Stimulated activated CD4-positive, alpha-beta T cell treated with anti-CD3 and anti-CD28 coated beads, Interleukin-12 subunit alpha, Interleukin-12 subunit beta, amount 100 ng/mL, for 48 hours (primary cell): ENCODE measurements around the gene PDP2.

Source experiments
- DNase-seq, 3 donors: peaks; one replicate each; pipeline ENCODE4 v3.0.0-alpha.2; 2020; ENCODE audit warnings: low read depth in 2 of 3, low spot score in 1 of 3

Gene PDP2

DNA sequence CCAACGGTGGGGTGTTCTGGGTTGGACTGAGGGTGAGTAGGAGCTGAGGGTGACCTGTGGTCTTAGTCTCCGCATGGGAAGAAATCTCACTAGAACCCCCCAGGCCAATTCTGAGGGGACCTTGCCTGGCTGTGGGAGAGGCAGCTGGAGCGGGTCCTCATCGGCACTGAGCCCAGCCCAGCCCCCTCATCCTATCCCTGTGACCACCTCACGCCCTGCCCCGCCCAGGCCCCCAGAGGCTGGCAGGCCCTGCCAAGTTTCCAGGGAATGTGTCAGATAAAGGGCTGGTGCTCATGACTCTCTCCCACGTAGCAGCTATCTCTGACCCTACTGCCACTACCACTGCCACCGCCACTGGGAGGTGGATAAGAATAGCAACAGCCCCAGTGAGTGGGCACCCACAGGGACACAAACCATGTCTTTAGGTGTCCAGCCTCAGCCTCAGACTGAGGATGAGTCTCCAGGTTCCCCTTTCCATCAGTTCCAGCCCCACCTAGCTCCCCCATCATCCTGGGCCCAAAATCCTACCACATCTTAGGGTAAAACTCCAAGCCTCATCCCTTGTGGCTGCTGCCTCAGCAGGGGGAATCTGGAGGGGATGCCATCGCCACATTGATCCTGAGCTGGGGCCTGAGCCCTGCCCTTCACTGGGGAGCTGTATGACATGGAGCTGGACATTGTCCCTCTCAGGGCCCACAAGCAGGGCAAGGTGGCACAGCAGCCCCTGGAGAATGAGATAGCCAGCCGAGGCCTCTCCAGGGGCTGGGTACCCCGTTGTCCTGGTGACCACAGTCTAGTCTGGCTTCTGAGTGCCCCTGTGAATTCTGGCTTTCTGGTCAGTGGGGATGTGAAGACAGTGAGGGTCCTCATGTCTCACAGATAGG is 23.5 kb downstream of the PDP2 start:
- no peak for DNase-seq

DNA sequence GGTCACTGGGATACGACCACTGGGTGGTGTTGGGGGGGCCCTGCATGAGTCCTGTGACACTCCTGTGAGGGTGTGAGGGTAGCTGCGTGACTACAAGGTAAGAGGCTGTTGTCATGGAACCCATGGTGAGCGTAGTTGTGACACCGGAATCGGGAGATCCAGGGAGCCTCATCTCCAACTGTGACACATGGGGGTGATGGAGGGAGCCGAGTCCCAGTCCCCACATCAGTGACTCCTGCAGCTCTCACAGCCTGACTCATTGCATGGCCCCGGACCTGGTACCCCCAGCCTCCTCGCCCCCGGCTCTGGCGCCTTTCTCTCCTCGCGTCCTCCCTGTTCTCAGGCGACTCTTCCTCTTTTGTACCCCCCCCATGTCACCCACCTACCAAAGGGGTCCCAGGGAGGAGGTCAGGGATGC is 24.1 kb downstream of the PDP2 start:
- no peak for DNase-seq

DNA sequence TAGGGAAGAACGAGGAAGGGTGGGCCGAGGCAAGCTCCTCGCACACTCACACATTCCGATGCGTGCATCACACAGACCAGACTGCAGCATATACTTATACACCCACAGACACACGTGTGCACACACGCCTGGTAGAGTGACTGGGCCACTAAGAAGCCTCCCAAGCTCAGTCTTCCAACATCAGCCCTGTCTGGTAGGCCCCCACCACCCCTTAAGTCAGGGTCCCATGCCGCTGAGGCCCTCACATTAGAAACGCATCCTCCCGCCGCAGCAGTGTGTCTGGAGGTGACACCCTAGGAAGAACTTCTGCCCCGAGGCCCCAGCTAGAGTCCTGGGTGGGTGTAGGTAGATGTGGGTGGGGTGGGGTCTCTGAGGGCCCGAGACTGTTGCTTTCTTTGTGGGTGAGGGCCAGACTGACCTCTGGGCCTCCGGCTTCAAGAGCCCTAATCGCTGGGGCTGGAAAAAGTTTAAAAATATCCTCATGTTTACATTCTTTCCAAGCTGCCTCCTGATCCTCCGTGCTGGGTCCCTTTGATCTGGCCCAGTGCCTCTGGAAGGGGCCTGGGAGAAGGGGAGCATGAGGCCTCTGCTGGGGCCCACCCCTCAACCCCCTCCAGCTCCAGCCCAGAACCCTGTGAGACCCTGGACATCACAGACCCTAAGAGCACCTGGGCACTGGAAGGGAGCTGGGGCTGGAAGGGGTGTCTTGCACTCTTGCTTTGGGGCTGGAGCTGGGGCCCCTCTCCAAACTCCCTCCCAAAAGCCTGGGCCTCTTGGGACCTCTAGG is 24.7 kb downstream of the PDP2 start:
- no peak for DNase-seq

DNA sequence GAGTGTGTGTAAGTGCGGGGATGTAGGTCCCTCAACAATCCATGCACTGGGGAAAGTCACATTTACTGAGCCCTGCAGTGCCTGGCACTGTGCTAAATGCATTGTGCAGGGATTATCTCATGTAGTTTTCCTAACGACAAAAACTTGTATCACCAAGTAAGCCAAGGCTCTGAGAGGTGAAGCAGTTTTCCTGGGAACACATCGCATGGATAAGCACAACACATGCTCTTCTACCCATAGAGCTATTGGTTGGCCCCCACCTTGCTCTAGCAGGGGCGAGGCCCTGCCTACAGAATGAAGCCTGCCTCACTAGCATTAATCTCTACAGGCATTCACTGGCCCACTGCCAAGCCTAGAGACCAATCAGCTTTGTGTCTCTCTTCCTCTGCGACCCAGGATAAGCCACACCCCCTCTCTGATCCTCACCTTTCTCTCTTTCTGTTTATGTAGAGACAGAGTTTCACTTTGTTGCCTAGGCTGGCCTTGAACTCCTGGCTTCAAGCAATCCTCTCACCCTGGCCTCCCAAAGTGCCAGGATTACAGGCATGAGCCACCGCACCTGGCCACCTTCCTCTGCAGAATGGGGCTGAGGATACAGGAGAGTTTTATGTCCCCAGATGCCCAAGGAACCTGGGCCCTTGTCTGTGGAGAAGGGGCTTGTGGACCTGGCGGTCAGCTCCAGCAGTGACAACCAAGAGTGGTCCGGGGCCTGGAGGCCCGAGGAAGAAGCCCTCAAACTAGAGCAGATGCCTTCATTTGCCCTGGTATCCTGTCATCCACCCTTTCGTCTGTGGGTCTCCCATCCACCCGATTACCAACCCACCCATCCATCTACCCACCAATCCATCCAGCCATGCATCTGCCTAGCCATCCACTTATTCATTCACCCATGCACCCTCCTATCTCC is 25.6 kb downstream of the PDP2 start:
- no peak for DNase-seq

DNA sequence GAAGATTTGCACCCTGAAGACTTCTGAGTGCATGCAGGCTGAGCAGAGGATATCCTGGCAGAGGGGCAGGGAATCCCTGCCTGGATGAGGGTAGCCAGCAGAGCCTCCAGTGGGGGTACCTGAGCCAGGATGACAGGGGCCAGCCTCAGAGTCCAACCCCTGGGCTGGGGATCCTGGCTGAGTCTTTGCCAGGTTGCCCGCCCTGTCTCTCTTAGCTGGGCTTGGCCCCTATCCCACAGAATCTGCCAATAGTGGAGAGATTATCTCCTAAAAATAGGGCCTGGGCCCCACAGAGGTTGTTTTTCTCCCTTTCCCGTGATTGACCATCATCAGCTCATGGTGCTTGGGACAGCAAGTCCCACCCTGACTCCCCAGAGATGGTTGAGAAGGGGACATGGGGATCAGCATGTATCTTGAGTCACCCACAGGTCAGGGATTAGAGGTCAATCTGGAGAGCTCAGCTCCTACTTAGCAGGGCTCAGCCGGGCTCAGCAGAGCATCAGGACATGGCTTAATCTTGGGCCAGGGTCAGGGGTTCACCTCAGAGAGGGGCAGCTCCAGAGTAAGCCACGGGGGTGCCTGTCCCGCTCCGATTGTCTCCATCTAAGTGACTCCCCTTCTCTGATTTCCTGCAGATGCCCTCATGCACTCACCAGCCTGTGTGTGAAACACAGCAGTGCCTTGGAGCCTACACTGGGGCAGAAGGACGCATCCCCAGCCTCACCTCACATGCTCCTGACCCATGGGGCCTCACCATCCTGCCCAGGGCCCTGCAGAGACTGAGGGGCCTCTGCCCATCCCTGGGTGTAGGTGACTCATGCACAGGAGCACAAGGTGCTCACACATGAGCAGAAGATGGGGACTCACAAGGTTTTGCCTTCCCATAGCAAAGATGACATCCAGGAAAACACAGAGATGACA is 26.9 kb downstream of the PDP2 start:
- DNase-seq: no peak

DNA sequence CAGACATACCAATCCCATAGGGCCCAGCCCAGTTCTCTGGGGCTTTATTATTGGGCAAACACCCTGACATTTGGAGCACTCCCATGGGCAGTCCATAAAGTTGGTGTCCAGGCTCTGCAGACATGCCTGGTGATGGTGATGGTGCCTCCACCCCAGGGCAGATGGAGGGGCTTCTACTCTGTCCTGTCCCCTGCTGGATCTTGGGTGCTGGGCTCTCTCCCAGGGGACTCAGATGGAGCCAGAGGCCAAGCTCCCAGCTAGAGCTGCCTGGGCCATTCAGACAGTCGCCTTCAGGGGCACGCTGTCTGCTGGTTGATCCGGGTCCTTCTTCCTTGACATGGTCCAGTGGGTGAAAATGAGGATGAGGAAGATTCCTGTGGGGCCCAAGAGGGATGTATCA is 27.8 kb downstream of the PDP2 start:
- no peak for DNase-seq

DNA sequence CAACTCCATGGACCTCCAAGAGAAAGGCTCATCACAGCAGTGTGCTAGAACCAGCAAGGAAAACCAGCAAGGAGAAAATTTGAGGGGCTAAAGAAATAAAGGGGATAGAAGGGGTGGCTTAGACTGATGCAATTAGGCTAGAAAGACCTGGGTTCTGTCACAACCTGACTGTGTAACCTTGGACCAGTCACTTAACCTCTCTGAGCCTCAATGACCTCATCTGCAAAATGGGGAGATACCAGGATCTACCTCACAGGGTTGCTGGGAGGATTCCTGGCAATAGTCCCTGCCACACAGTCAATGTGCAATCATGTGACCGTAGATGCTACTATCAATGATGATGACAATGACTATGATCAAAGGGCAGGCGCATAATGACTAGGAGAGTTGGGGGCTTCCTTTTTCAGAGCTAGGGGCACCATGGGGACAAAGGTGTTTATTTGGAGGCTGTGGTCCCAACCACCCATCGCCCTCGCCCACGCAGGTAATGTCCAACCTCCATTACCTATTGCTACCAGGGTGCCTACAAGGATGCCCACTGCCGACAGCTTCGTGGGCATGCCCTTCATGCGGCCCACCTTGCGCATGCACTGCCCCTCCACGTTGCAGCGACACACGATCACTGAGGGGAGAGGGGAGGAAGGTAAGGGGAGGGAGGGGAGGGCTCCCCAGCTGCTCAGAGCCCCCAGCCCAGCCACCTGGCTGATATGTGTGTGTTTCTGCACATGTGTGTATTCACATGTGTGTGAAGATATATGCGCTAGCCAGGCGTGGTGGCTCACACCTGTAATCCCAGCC is 28.6 kb downstream of the PDP2 start:
- DNase-seq: no peak

DNA sequence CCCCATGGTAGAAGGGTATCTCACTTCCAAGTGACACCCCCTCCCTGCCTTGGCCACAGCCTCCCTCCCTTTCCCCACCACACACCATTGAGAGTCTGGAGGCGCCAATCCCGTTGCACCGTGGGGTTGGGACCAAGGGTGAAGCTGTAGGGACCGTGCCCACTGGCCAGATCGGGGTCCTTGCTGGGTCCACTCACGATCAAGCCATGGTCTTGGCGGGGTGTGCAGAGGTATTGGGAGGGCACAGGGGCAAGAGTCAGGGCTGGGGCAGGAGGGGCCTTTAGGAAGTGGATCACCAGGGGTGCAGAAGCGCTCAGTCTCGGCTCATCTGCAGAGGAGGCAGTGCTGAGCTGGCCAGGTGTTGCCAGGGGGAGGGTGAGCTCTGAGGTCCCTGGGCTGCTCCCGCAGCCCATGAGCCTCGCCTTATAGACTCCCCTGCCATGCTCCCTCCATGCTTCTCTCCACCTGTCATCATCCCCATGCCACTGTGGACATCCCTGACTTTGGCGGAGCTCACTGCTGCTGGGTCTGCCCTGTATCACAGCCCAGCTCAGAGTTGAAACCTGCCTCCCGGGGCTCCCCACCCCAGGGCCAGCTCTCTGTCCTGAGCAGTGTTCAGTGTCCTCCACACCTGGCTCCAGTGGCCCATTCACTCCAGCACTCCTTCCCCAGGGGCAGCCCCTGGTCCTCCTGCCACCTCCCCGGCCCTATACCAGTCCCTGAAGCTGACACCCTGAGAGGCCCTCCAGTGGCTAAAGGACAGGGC is 30.0 kb downstream of the PDP2 start:
- DNase-seq: no peak

DNA sequence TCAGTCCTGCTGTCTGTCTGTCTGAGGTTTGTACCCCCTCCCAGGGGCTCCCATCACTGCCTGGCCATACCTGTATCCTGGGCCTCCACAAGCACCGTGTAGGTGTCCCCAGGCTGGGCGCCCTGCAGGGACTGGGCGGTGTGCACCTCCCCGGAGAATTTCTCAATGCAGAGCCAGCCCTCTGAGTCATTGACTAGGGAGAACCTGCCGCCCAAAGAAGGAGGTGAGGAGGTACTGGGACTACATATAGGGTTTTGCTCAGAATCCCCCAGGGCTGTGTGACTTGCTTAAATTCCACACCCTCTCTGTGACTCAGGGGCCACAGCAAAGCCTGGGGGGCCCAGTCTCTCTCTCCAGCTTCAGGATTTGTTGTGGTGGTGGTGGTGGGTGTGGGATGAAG is 30.8 kb downstream of the PDP2 start:
- DNase-seq: no peak

DNA sequence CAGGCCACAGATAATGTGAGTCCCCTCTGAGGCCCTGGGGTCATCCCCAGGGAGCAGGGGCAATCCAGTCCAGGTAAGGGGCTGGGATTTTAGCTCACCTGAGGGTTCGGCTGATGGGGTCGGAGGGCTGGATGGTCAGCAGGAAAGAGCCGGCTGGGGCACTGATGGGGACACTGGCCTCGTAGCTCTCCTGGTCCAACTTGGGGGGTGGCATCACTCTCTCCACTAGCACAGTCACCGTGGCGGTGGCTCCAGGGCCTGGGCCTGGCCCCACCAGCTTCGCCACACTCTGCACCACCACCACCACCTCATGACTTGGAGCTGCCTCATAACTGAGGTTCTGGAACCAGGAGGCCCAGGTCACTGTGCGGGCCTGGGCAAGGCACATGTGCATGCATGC is 31.5 kb downstream of the PDP2 start:
- DNase-seq: no peak

DNA sequence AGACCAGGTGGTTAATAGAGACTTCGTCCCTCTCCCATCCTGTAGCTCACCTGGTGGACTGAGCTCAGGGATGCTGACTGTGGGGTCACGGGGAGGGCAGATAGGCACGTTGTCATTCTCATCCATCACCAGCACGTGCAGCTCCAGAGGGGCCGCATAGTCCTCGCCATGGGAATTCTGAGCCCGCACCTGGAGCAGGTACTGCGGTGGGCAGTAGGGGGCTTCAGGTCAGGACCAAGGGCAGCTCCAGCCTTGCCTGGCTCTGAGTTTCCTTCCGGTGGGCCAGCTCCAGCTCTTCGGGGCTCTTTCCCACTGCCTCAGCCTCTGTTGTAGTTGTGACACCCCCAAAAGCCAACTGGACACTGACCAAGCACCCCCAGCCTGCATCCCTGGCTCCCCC is 32.8 kb downstream of the PDP2 start:
- DNase-seq: no peak

DNA sequence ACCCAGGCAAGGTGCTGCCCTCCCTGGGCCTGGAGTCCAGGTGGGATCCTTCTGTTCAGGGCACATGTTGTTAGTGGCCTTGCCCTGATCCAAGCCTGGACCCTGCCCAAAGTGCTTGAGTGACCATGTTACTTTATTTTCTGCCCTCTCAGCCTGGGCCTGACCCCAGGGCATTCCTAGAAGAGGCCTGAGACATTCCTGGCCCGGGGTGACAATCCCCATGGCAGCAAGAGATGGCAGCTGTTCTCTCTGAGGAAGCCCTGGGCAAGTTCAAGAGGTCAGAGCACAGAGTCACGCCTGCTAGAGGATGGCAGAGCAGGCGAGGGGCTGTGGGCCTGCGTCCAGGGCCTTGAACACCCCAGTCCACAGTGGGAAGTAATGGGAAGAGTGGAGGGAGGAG is 33.4 kb downstream of the PDP2 start:
- DNase-seq: no peak

DNA sequence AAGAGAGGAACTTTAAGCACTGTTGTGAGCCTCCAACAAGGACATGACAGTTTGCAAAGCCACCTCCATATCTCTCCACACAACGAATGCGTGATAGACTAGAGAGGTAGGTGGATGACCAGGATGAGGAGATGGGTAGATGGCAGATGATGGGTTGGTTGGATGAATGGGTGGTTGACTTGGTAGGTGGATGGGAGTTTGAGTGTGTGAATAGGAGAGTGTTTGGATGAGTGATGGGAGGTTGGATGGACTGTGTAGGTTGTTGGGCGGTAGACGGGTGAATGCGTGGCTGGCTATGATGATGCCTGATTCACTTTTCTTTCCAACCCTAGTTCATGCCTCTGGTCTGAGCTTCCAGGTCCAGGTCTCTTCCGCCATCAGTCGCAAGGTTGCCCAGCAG is 34.2 kb downstream of the PDP2 start:
- no peak for DNase-seq

DNA sequence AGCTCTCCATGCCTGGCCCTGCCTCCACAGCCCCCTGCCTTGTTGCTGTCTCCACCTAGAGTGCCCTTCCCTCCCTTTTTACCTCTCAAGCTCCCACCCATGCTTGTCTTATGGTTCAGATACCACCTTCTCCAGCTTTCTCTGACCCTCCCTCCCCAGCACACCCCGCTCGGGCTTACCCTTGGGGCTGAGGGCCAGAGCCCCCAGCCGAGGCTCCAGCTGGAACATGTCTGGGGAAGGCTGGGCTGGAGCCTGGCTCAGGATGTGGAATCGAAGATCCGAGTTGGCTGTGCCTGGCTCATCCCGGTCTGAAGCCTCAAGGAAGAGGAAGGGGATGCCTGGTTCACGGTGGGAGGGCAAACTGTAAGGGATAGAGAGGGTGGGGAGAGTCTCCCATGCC is 34.7 kb downstream of the PDP2 start:
- DNase-seq: no peak

DNA sequence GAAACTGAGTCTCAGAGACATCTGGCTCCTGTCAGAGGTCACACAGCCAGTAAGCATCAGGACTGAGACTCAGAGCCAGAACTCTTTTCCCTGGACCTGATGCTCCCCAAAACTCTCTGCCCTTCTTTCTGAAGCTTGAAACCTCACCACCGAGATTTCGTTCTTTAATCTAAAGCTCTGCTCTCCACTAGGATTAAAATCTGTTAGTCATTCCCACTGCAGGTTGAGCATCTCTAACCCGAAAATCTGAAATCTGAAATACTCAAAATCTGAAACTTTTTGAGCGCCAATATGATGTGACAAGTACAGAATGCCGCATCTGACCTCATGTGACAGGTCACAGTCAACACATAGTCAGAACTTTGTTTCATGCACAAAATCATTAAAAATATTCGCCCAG is 36.2 kb downstream of the PDP2 start:
- no peak for DNase-seq

DNA sequence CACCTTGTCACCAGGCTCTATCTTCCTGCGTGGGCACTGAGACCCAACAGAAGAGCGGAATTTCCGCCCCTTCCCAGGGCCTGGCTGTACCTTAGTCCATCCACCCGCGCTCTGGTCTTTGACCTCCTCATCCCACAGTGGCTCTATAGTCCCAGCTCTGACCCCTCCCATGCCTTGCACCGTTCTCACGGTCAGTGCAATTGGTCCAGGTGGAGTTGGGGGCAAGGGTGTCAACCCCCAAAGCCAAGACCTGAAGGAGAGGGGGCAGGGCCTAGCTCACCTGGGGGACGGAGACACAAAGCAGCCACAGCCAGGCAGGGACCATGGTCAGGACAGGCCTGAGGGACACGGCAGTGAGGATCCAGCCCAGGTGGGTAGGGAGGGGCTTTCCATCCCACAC is 37.4 kb downstream of the PDP2 start:
- DNase-seq: no peak

DNA sequence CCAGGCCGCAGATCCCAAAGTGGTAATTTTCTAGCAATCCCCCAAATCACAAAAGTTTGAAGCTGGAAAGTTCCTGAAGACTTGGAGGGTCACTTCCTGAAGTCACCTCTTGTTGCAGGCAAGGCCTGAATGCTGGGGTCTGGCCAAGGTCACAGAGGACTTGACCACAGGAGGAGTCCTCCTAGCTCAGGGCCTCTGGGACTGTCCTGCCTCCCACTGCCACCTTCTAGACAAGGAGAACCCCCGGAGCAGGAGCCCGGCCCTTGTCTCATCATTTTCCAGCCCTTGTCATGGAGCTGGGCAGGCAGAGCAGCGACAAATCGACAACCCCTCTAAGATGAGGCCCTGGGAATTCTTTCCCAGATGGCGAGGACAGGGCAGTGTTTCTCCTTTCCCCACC is 38.0 kb downstream of the PDP2 start:
- no peak for DNase-seq

DNA sequence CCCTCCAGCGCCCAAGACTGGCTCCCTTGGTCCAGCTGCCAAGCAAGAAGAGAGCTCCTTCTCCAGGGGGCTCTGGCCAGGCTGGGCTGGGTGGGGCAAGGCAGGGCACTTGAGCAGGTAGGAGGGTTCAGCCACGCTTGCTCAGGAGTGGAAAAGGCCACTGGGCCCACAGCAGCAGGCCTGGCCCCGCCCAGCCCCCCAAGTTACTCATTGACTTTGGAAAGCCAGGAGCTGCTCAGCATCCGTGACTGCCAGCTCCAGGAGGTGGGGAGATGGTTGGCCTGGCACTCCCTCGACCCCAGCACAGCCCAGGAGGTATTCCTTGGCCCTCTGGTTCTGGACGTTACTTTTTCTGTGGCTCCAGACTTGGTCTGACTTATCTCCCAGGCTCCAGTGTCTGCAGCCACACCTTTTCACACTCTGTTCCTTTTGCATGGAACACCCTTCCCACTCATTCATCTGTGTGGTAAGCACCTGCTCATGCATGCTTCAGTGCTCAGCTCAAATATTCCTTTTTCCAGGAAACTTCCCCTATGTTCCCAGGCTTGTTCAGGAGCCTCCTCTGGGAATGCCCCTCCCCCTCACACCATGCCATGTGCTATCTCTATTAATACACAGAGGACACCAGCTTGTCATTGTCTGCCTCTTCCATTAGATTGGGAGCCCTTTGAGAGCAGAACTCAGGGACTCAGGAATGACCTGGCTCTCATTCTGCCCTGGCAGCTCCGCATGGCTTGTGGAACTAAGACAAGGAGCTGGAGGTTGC is 38.7 kb downstream of the PDP2 start, which contains the start of gene CDH16:
Gene CDH16, minus strand, starts transcription at position 83 of the 766 bp plus-strand sequence. CDS start 820 bp downstream, outside the sequence.
- no peak for DNase-seq
